ENCODE results near the gene SHISA9.

GRCh38 chr16:12885742-12886141, 15.7 kb upstream of the SHISA9 start:
- TF ChIP-seq CTCF (IDR thresholded peaks at IDR 0.05 in 4 of 5, conservative IDR thresholded peaks at IDR 0.05 in 1 of 5) (no peak), POLR2A (IDR thresholded peaks at IDR 0.05) (no peak)
